Central memory CD4-positive, alpha-beta T cell (primary cell): ENCODE measurements around the gene TFAP2E.
A peak's percentile ranks its signal among the peaks of the same experiment; 100 is the strongest.

Experiments used
- DNase-seq: peaks from one replicate; pipeline ENCODE4 v3.0.0; 2022

The TFAP2E gene

DNA sequence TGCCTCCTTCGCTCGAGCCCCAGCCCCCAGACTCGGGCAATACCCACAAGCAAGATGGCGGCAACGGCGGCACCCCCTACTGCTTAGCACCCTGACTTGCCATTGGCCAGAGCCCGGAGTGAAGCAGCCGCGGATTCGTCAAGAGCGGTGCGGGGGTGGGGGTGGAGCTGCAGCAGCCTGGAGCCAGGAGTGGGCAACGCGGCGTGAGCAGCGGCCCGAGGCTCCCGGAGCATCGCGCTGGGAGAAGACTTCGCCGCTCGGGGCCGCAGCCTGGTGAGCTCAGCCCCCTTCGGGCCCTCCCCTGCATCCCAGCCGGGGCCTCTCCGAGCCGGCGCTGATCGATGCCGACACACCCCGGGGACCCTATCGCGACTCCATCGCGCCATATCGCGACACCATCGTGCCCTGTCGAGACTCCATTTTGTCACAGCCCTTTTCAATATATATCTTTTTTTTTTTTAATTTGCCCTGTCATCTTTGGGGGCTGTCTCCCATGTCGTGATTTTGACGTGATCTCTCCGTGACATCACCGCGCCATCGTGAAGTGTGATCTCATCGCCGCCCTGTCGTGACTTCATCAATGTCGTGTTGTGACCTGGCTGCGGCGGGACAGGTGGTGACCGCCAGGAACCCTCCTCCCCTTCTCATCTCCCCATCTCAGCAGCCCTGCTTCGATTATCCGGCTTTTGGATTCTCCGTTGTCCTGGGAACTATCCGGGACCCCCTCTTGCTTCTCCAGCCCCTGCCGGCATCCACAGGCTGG lies 15.3 kb upstream of the TFAP2E start, which contains the start of gene NCDN:
TSS of gene NCDN (plus strand) at position 189 of the 763 bp plus-strand sequence. CDS start at position 581, 392 bp downstream.
- DNase-seq = peak; percentile 94

DNA sequence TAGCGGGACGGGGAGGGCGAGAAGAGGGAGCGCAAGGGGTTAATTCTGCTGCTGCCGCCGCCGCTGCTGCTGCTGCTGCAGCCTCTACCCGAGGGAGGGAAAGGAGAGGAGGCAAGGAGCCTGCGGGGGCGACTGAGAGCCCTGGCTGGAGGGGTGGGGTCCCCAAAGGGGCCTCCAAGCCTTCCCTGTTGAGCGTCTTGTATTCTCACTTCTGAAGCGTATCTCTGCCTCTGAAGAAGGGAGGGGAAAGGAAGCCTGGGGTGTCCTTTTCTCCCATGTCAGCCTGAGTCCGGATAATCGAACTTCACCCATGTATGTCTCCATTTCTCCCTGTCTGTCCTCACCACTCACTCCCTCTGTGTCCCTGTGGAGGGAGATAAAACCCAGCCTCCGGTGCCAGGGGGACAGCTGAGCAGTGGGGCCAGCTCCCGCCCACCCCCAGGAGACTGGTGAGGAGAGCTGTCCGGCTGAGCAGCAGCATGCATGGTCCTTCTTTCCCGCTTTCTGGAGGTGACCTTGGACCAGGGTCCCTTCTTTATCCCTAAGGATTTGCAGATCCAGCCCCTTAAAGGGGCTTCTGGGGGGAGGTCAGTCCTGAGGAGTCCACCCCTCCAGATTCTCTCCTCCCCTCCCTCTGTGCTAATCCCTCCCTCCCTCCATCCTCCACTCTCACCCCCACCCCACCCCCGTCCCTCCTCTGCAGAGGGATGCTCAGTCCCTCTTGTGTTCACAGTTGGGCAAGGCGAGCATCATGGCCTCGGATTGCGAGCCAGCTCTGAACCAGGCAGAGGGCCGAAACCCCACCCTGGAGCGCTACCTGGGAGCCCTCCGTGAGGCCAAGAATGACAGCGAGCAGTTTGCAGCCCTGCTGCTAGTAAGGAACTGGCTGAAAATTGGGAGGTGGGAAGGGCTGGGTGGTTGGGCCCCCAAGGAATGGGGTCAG lies 14.5 kb upstream of the TFAP2E start:
- no peak for DNase-seq

DNA sequence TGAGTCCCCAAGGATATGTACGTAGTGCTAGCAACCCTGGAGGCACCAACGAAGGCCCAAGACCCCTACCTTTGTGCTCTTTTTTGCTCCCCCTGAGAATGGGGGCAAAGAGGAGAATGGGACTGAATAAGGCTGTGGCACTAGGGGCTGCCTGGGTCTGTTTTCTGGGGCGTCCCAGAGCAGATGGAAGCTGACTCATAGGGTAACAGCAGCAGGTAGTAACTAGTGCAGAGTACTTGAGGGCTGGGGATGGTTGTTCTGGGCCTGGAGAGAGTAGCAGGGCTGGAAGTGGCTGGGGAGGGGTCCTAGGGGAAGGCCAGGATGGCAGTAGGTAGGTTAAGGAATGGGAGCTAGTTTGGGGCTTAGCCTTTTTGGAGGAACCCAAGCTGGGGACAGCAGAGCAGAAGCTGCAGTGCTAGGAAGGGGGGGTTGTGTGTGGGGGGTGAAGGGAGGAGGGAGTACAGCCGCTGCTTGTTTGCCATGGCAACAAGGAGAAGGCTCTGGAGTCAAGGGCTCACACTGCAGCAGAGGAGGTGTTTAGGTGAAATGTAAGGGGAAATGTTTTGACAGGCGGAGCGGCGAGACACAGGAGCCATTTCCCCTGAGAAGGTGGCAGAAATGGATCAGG lies 13.7 kb upstream of the TFAP2E start:
- peak; percentile 40 for DNase-seq

DNA sequence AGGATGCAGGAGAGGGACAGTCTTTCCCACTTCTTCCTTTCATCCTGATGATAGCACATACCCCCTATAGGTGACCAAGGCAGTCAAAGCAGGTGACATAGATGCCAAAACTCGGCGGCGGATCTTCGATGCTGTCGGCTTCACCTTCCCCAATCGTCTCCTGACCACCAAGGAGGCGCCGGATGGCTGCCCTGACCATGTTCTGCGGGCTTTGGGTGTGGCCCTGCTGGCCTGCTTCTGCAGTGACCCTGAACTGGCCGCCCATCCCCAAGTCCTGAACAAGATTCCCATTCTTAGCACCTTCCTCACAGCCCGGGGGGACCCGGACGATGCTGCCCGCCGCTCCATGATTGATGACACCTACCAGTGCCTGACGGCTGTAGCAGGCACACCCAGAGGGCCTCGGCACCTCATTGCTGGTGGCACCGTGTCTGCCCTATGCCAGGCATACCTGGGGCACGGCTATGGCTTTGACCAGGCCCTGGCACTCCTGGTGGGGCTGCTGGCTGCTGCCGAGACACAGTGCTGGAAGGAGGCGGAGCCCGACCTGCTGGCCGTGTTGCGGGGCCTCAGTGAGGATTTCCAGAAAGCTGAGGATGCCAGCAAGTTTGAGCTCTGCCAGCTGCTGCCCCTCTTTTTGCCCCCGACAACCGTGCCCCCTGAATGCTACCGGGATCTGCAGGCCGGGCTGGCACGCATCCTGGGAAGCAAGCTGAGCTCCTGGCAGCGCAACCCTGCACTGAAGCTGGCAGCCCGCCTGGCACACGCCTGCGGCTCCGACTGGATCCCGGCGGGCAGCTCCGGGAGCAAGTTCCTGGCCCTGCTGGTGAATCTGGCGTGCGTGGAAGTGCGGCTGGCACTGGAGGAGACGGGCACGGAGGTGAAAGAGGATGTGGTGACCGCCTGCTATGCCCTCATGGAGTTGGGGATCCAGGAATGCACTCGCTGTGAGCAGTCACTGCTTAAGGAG lies 12.6 kb upstream of the TFAP2E start:
- DNase-seq = no peak

- no peak for DNase-seq
Measured at GRCh38 chr1:35561297-35561971, 11.7 kb upstream of the TFAP2E start.

- no peak for DNase-seq
Measured at GRCh38 chr1:35561972-35562680, 11.0 kb upstream of the TFAP2E start.

DNA sequence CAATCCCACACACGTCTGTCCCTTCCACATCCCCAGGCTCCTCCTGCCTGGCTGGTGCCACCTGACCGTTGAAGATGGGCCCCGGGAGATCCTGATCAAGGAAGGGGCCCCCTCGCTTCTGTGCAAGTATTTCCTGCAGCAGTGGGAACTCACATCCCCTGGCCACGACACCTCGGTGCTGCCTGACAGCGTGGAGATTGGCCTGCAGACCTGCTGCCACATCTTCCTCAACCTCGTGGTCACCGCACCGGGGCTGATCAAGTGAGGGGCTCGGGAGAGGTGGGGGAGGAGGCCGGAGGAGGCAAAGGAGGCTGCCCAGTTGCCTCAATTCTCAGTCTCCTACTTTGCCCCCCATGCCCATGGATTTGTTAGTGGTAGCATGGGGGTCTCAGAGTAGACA lies 9.9 kb upstream of the TFAP2E start:
- no peak for DNase-seq

- DNase-seq = peak; percentile 67
Measured at GRCh38 chr1:35564037-35564883, 8.9 kb upstream of the TFAP2E start.

GRCh38 chr1:35564884-35565741 lies 8.0 kb upstream of the TFAP2E start:
- DNase-seq = no peak

GRCh38 chr1:35565742-35566133 lies 7.4 kb upstream of the TFAP2E start:
- no peak for DNase-seq

GRCh38 chr1:35567947-35568558 lies 5.1 kb upstream of the TFAP2E start:
- no peak for DNase-seq

- peak; percentile 48 for DNase-seq
Measured at GRCh38 chr1:35568975-35569395, 4.1 kb upstream of the TFAP2E start.

DNA sequence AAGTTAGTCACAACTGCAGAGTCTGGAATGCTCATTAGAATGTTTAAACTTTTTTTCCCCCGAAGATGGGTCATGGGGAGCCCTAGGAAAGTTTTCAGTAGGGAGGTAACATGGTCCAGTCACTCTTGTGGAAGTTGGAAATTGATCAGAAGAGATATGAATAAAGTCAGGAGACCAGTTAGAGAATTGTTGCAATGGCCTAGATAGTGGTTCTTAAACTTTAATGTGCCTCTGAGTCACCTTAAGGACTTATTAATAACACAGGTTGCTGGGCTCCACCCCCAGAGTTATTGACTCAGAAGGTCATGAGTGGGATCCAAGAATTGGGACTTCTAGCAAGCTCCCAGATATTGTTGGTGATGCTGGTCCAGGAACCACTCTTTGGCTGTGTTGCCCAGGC lies 3.2 kb upstream of the TFAP2E start:
- no peak for DNase-seq

DNA sequence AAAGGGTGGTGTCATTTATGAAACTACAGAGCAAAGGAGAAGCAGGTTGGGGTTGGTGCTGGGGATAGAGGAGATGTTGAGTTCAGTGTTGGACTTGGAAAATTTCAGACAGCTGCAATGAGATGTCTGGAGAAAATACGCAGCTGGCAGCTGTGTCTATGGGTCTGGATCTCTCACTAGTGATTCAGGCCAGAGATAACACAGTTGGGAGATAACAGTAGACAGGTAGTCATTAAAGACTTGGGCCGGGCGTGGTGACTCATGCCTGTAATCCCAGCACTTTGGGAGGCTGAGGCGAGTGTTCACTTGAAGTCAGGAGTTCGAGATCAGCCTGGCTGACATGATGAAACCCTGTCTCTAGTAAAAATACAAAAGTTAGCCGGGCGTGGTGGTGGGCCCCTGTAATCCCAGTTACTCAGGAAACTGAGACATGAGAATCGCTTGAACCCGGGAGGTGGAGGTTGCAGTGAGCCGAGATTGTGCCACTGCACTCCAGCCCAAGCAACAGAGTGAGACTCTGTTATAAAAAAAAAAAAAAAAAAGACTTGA lies 2.5 kb upstream of the TFAP2E start:
- no peak for DNase-seq

- no peak for DNase-seq
Measured at GRCh38 chr1:35571263-35571662, 1.9 kb upstream of the TFAP2E start.

- DNase-seq = no peak
Measured at GRCh38 chr1:35572296-35572695, 818 bp upstream of the TFAP2E start.

DNA sequence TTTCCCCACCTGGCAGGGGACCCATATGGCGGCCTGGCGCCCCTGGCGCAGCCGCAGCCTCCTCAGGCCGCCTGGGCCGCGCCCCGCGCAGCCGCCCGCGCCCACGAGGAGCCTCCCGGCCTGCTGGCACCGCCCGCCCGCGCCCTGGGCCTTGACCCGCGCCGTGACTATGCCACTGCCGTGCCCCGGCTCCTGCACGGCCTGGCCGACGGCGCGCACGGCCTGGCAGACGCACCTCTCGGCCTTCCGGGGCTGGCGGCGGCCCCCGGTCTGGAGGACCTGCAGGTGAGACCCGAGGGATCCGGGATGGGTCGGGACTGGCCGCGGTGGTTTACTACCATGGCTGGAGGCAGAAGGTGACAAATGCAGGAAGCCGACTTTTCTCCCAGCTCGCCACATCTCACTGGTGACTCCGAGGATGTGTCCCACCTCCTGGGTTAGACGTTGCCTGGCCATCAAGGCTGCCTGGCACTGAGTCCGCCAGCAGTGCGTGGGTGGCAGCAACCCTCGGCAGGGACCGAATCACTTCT lies 1.1 kb downstream of the TFAP2E start:
- no peak for DNase-seq
